ENCODE data around the gene GAS6. TPM values are rescaled to one million over a fixed set of nuclear protein-coding genes. Genes with fewer than 3 reads are reported as not detected.

The GAS6 gene
- total and polyA plus RNA-seq, 2 donors (not counting 3 experiments of a cell fraction or from before 2014, with no cell fraction given) = 69.2 to 109 TPM

GRCh38 chr13:113818700-113819295, 45.1 kb downstream of the GAS6 start:
- POLR2A ChIA-PET = no interaction called here
- H4K20me1 ChIP-seq (replicated peaks; ENCODE audit: control insufficient read depth, extremely low read depth, insufficient read depth, low read length) = no peaks in the 10 kb centered on the region

More at GRCh38 chr13:113818700-113819295, 45.1 kb downstream of the GAS6 start:
- H2AFZ ChIP-seq (ENCODE audit: low read depth, low read length) = no peak overlapping the region
- no peak overlapping the region for H3K27ac ChIP-seq (ENCODE audit: insufficient read depth, low read depth, low read length)
- H3K9me3 ChIP-seq (replicated peaks; ENCODE audit: control insufficient read depth, insufficient read depth, low read length) = no peaks in the 10 kb centered on the region
- H3K4me2 ChIP-seq (ENCODE audit: insufficient read depth, low read length) = no peak overlapping the region
- FAIRE-seq = no peak
- peaks cover 0 to 11% of the 10 kb centered on the region in 2 experiments for H3K36me3 ChIP-seq (ENCODE audit: control insufficient read depth in 2 of 2, extremely low read depth in 1 of 2, insufficient read depth in 2 of 2, low read length in 2 of 2)
- dilution Hi-C loops (cut with MboI; ENCODE audit: extremely low pct_ligation_motif_present, low sequenced_read_pairs) (no loop called here), intact Hi-C loops (cut with micrococcal nuclease) (loop anchor here (5.0 kb wide), 1 partner anchor 299 kb away; no protein-coding TSS in a partner anchor)
- H3K27me3 ChIP-seq (ENCODE audit: control insufficient read depth in 2 of 2, insufficient read depth in 2 of 2, low read length in 2 of 2) = no peaks in the 10 kb centered on the region
- no peak overlapping the region for H3K4me3 ChIP-seq (replicated peaks in 1 of 3; ENCODE audit: insufficient read depth in 1 of 3, low read depth in 1 of 3, low read length in 3 of 3)
- H3K9ac ChIP-seq (replicated peaks; ENCODE audit: extremely low read depth, insufficient read depth, low read length) = no peak overlapping the region
- DNase-seq (ENCODE audit: low read depth, low spot score) = no peak
- no TSS peak for BruUV-seq (replicated peaks)
- no peaks in the 10 kb centered on the region for H3K79me2 ChIP-seq (ENCODE audit: control insufficient read depth, insufficient read depth, low read length)
- CTCF ChIA-PET = interaction anchor here (3.1 to 5.4 kb wide), 2 partner anchors 85 to 128 kb away, joined by 12 to 21 read pairs; no protein-coding TSS in a partner anchor
- TF ChIP-seq EZH2 (IDR thresholded peaks at IDR 0.05; ENCODE audit: borderline replicate concordance, low read depth, low read length, severe bottlenecking) (no peak), FOS (IDR thresholded peaks at IDR 0.05; ENCODE audit: borderline replicate concordance, insufficient read depth, low read length) (no peak), POLR2AphosphoS5 (IDR thresholded peaks at IDR 0.05; ENCODE audit: insufficient read depth, low read depth, low read length) (no peak), MYC (IDR thresholded peaks at IDR 0.05; ENCODE audit: low read depth, low read length) (no peak), GATA2 (IDR thresholded peaks at IDR 0.05; ENCODE audit: insufficient read depth, insufficient read length, low read depth, low read length) (no peak), POLR2A (IDR thresholded peaks at IDR 0.05; ENCODE audit: low read depth, low read length) (no peak), MAX (IDR thresholded peaks at IDR 0.05; ENCODE audit: insufficient read depth, insufficient read length) (no peak), JUN (IDR thresholded peaks at IDR 0.05; ENCODE audit: borderline replicate concordance, insufficient read depth, insufficient read length, low read depth) (no peak)
- TF ChIP-seq, protein P1, sequence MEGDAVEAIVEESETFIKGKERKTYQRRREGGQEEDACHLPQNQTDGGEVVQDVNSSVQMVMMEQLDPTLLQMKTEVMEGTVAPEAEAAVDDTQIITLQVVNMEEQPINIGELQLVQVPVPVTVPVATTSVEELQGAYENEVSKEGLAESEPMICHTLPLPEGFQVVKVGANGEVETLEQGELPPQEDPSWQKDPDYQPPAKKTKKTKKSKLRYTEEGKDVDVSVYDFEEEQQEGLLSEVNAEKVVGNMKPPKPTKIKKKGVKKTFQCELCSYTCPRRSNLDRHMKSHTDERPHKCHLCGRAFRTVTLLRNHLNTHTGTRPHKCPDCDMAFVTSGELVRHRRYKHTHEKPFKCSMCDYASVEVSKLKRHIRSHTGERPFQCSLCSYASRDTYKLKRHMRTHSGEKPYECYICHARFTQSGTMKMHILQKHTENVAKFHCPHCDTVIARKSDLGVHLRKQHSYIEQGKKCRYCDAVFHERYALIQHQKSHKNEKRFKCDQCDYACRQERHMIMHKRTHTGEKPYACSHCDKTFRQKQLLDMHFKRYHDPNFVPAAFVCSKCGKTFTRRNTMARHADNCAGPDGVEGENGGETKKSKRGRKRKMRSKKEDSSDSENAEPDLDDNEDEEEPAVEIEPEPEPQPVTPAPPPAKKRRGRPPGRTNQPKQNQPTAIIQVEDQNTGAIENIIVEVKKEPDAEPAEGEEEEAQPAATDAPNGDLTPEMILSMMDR (IDR thresholded peaks at IDR 0.05; ENCODE audit: extremely low read depth in 1 of 2, insufficient read depth in 1 of 2, low read depth in 1 of 2, low read length in 2 of 2) = no peak
- H3K4me1 ChIP-seq (ENCODE audit: control insufficient read depth, extremely low read depth, insufficient read depth, low read length) = peaks cover 6% of the 10 kb centered on the region
- H3K9me1 ChIP-seq (replicated peaks; ENCODE audit: control insufficient read depth, extremely low read depth, insufficient read depth, low read length) = no peaks in the 10 kb centered on the region

Measured in endothelial cell of umbilical vein (primary cell).